RWPE2 (cell line): Measurements from ENCODE around the gene C22orf39.
A peak's percentile ranks its signal among the peaks of the same experiment; 100 is the strongest.

Experiments
- ATAC-seq: fragments of 200-7000 bp; cut with Tn5 transposase; 3 replicates; pipeline ENCODE4 v1.9.1; 2021; ENCODE audit warnings: low read depth
- DNase-seq: peaks from one replicate; pipeline ENCODE4 v3.0.0-alpha.2; 2020; ENCODE audit warnings: low spot score
- H3K27ac ChIP-seq: fragments of 450-650 bp; 2 replicates; pipeline ENCODE4 v1.5.1; 2017; ENCODE audit warnings: mild to moderate bottlenecking; ENCODE audit not compliant: poor library complexity, severe bottlenecking
- H3K27me3 ChIP-seq: fragments of 250-450 bp; sonication (Bioruptor Pico); 2 replicates; pipeline ENCODE4 v1.5.1; 2021; ENCODE audit warnings: mild to moderate bottlenecking, moderate library complexity; ENCODE audit not compliant: insufficient read depth, poor library complexity, severe bottlenecking
- H3K36me3 ChIP-seq: fragments of 250-450 bp; sonication (Bioruptor Pico); 2 replicates; pipeline ENCODE4 v1.5.1; 2020; ENCODE audit warnings: low read depth, mild to moderate bottlenecking, moderate library complexity
- H3K4me1 ChIP-seq: fragments of 250-450 bp; sonication (Bioruptor Pico); 2 replicates; pipeline ENCODE4 v1.5.1; 2021; ENCODE audit warnings: mild to moderate bottlenecking, moderate library complexity; ENCODE audit not compliant: insufficient read depth, poor library complexity, severe bottlenecking
- H3K4me3 ChIP-seq: fragments of 250-450 bp; sonication (Bioruptor Pico); 2 replicates; pipeline ENCODE4 v1.5.1; 2021; ENCODE audit warnings: mild to moderate bottlenecking, moderate library complexity; ENCODE audit not compliant: severe bottlenecking
- H3K9me3 ChIP-seq: fragments of 250-450 bp; sonication (Bioruptor Pico); 2 replicates; pipeline ENCODE4 v1.5.1; 2021; ENCODE audit warnings: mild to moderate bottlenecking, moderate library complexity; ENCODE audit not compliant: severe bottlenecking
- TF ChIP-seq, protein P1 (sequence below): fragments of 450-650 bp; IDR thresholded peaks from one replicate; pipeline ENCODE4 v1.5.1; 2017; ENCODE audit warnings: mild to moderate bottlenecking, moderate library complexity; ENCODE audit not compliant: poor library complexity, severe bottlenecking

Gene C22orf39

GRCh38 chr22:19453718-19454117, 6.2 kb upstream of the C22orf39 start:
- H3K4me1 ChIP-seq, result peaks cover 10% of the 10 kb centered on the region
- H3K4me3 ChIP-seq, result no peak overlapping the region
- DNase-seq (no peak), ATAC-seq (no peak)
- TF ChIP-seq, protein P1, sequence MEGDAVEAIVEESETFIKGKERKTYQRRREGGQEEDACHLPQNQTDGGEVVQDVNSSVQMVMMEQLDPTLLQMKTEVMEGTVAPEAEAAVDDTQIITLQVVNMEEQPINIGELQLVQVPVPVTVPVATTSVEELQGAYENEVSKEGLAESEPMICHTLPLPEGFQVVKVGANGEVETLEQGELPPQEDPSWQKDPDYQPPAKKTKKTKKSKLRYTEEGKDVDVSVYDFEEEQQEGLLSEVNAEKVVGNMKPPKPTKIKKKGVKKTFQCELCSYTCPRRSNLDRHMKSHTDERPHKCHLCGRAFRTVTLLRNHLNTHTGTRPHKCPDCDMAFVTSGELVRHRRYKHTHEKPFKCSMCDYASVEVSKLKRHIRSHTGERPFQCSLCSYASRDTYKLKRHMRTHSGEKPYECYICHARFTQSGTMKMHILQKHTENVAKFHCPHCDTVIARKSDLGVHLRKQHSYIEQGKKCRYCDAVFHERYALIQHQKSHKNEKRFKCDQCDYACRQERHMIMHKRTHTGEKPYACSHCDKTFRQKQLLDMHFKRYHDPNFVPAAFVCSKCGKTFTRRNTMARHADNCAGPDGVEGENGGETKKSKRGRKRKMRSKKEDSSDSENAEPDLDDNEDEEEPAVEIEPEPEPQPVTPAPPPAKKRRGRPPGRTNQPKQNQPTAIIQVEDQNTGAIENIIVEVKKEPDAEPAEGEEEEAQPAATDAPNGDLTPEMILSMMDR, result no peak
- no peaks in the 10 kb centered on the region for H3K9me3 ChIP-seq
- no peak overlapping the region for H3K27ac ChIP-seq
- H3K27me3 ChIP-seq, result no peaks in the 10 kb centered on the region
- peaks cover 69% of the 10 kb centered on the region for H3K36me3 ChIP-seq

DNA sequence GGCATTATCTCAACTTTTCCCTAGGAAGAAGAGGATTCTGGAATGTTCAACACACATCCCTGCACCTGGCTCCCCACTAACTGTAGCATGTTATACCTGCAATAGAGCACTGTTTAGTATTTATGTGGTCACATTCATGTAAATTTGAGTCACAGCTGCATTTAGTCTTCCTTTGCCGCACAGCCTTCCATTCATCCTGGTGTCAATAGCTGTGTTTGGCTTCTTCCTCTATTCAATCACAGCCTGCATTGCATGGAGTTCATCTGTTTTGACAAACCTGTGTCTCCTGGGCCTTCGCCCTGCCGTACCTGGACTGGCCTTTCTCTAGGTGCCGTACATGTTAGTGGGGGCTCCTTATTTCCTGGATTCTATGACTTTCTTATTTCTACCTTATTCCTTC, 4.1 kb upstream of the C22orf39 start:
- H3K9me3 ChIP-seq, result no peaks in the 10 kb centered on the region
- peaks cover 63% of the 10 kb centered on the region for H3K36me3 ChIP-seq
- DNase-seq (no peak), ATAC-seq (no peak)
- no peaks in the 10 kb centered on the region for H3K27me3 ChIP-seq
- H3K4me3 ChIP-seq, result no peak overlapping the region
- H3K4me1 ChIP-seq, result peaks cover 10% of the 10 kb centered on the region
- H3K27ac ChIP-seq, result no peak overlapping the region
- TF ChIP-seq, protein P1, result no peak

DNA sequence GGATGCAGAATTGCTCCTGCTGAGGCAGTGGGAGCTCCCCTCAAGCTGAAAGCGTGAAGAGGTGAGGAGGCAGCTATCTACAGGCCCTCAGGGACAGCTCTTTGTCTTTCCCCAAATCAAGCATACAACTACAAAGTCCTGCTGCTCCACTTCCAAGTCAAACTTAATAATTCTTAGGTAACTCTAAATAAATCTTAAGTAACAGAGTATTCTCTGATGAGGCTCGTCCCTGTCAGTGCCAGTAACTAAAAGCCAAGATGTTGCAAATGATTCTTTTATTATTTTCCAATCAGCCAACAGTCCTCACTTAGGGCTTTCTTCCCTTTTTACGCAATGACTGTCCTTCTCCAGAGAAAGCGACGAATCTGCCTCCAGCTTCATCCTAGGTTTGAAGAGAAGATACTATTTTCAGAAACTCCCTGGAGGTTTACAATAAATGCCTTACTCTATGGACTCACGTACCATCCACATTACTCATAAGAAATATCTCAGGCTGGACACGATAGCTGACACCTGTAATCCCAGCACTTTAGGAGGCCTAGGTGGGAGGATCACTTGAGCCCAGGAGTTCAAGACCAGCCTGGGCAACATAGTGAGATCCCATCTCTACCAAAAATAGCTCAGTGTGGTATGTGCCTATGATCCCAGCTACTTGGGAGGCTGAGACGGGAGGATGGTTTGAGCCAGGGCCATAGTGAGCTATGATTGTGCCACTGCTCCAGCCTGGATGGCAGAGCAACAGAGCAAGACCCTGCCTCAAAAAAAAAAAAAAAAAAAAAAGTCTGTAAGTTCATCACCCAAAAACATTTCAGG, 3.1 kb upstream of the C22orf39 start:
- Histone ChIP-seq H3K4me1 (peaks cover 4% of the 10 kb centered on the region), H3K4me3 (no peak overlapping the region), H3K27ac (no peak overlapping the region), H3K36me3 (peaks cover 63% of the 10 kb centered on the region), H3K27me3 (no peaks in the 10 kb centered on the region), H3K9me3 (no peaks in the 10 kb centered on the region)
- DNase-seq (no peak), ATAC-seq (no peak)
- TF ChIP-seq, protein P1, result no peak

DNA sequence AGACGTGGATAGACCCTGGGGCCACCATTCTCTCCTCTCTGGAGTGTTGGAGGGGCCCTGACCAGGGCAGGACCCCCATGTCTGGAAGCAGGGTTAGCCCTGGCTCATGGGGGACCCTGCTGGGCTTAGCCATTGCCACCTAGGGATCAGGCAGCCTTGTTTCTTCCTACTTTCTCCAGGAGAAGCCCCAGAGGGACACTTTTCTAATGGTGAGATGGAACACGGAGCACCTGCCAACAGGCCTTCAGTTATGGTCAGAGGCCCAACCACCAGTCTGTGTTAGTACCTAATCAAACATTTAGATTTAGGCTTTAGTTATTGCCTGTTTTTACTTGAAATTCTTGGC, 1.9 kb upstream of the C22orf39 start:
- Histone ChIP-seq H3K4me1 (no peaks in the 10 kb centered on the region), H3K27me3 (no peaks in the 10 kb centered on the region), H3K27ac (no peak overlapping the region), H3K9me3 (no peaks in the 10 kb centered on the region), H3K36me3 (peaks cover 59% of the 10 kb centered on the region), H3K4me3 (no peak overlapping the region)
- TF ChIP-seq, protein P1, result no peak
- ATAC-seq (no peak), DNase-seq (no peak)

DNA sequence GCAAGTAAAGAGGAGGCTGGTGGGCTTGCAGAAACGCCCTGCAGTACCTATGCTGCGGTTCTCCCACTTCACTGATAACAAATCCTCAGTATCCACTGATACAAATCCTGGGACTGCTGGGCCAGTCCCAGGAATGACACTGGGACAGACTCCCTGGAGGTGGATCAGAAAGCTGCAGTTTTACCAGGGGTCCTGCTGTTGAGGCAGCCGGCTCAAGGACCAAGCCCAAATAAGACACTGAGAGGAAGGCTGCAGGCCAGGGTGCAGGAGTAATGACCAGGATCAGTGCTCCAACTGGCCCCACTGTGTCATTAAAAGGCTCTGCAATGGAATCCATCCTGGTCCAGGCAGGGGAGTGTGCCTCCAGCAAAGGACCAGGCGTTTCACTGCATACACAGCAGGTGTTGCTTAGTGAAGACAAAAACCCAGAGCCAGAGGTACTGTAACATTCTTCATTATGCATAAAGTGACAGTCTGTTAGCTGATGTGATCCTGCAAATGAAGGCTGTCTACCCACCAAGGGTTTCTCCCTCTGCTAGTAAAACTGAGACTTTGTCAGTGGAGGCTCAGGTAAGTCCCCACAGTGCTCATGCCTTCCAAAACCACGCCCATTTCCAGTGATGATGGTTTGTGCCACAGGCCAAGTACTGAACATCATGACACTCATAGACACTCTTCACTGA, 1.4 kb upstream of the C22orf39 start:
- ATAC-seq, result no peak
- Histone ChIP-seq H3K27ac (peak overlapping the region; percentile 67), H3K36me3 (peaks cover 59% of the 10 kb centered on the region), H3K9me3 (no peaks in the 10 kb centered on the region), H3K4me3 (peak overlapping the region; percentile 84), H3K4me1 (no peaks in the 10 kb centered on the region), H3K27me3 (no peaks in the 10 kb centered on the region)
- DNase-seq, result no peak
- TF ChIP-seq, protein P1, result no peak
